ENCODE results near the gene FZR1.
"Not testable (repeated sequence)": the region's sequence is repeated elsewhere in the genome, so short reads cannot be mapped to it uniquely, and the experiment has no call there.

FZR1 gene

DNA sequence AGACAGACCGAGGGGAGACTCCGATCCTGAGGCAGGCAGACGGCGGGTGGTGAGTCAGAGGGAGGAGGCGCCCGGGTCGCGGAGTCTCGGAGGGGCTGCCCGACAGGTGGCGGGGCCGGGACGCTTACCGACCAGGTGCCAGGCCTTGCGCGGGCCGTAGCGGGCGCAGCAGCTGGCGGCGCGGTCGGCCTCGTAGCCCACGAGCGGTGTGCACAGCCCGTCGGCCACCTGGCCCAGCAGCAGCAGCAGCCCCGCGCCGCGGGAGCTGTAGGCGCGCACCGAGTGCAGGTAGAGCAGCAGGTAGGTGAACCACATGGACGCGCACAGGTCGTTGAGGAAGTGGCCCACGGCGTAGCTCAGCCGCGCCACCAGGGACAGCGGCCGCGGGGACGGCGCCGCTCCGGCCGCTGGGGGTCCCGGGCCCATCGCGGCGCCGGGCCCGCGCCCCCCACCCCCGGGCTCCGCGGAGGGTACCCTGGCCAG is 50.9 kb downstream of the FZR1 start:
- Histone ChIP-seq H3K27ac (no peak overlapping the region; the same call in 1 of the 2 replicates), H3K4me3 (ENCODE audit: low read depth, low read length) (peak overlapping the region; percentile 70), H3K27me3 (ENCODE audit: insufficient read depth, low read depth, severe bottlenecking) (no peaks in the 10 kb centered on the region), H3K36me3 (no peaks in the 10 kb centered on the region; the same call in 1 of the 2 replicates), H3K9me3 (ENCODE audit: severe bottlenecking) (no peaks in the 10 kb centered on the region)
- TF ChIP-seq, protein P1, sequence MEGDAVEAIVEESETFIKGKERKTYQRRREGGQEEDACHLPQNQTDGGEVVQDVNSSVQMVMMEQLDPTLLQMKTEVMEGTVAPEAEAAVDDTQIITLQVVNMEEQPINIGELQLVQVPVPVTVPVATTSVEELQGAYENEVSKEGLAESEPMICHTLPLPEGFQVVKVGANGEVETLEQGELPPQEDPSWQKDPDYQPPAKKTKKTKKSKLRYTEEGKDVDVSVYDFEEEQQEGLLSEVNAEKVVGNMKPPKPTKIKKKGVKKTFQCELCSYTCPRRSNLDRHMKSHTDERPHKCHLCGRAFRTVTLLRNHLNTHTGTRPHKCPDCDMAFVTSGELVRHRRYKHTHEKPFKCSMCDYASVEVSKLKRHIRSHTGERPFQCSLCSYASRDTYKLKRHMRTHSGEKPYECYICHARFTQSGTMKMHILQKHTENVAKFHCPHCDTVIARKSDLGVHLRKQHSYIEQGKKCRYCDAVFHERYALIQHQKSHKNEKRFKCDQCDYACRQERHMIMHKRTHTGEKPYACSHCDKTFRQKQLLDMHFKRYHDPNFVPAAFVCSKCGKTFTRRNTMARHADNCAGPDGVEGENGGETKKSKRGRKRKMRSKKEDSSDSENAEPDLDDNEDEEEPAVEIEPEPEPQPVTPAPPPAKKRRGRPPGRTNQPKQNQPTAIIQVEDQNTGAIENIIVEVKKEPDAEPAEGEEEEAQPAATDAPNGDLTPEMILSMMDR (IDR thresholded peaks at IDR 0.05; ENCODE audit: low read depth, low read length): peak; percentile 12; the same call in 1 of the 2 replicates
- DNase-seq: peak; percentile 47

DNA sequence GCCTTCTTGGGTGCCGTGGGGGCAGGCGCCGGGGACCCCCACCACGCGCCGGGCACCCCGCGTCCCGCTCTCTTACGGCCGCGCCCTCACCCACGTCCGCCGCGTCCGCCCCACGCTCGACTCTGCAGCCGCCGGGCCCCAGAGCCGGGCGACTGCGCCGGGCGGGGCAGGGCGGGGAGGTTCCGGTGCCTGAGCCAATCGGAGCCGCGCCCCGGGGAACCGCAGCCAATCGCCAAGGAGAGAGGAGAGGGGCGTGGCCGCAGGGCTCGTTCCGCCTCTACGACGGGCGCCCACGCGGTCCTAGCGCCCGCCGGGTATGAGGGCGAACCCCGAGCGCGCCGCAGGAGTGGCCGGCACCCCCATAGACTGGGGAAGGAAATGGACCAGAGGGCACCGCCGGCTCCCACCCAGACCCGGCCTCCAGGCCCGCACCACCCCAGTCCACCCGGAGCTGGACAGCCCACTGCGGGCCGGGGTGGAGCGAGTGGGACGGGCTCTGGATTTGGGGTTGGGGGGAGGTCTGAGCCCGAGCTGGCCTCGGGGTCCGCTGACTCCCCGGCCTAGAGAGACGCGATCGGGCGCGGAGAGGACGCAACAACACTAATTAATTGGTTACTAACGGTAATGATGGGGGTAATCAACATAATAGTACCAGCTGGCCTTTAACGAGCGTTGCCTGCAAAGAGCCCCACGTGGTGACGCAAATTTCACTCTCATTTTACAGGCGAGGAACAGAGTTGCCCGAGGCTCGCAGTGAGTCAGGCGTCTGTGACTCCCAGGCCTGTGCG is 51.5 kb downstream of the FZR1 start, which contains the start of gene MFSD12:
TSS of gene MFSD12 (minus strand) at position 126 of the 788 bp plus-strand sequence. CDS start 183 bp downstream, outside the sequence.
- no peaks in the 10 kb centered on the region; the same call in 1 of the 2 replicates for H3K36me3 ChIP-seq
- DNase-seq: peak; percentile 95
- H3K27me3 ChIP-seq (ENCODE audit: insufficient read depth, low read depth, severe bottlenecking): no peaks in the 10 kb centered on the region
- TF ChIP-seq, protein P1 (IDR thresholded peaks at IDR 0.05; ENCODE audit: low read depth, low read length): 0 out of 2 replicates have a peak, but pooled peaks have one; percentile 5
- H3K4me3 ChIP-seq (ENCODE audit: low read depth, low read length): peak within 1 kb of the TSS; percentile 70
- H3K9me3 ChIP-seq (ENCODE audit: severe bottlenecking): no peaks in the 10 kb centered on the region
- peak within 1 kb of the TSS; percentile 82 for H3K27ac ChIP-seq

DNA sequence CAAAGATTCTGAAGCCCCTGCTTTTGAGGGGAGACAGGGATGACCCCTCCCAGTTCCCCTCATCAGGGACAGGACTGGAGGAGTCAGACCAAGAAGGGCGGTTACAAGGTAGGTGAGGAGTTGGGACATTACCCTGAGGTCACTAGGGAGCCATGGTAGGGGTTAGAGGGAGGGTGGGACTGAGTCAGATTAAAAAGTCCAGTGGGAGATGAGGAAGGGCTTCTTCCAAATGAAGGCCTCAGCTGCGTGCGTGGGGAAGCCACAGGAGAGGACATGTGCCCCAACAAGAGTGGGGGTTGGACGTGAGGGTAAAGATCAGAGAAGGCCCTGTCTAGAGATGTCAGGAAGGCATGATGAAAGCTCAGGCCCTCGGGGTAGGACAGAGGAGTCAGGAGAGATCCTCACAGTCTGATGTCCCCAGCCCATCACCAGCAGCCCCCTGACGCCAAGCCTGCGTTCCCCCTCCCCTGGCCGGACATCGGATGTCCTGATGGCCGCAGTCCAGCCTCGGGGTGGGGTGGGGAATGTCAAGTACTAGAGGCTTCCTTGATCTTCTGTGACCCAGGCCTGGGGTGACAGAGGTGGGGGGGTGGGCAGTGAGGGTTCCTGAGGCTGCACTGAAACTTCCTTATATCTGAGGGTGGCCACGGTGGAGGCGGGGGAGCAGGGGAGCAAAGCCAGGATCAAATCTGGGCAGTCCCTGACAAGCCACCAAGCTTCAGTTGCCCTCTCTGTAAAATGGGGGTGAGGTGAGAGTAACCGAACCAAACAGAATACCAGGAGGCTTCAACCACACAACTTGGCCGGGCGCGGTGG is 57.8 kb downstream of the FZR1 start:
- TF ChIP-seq, protein P1 (IDR thresholded peaks at IDR 0.05; ENCODE audit: low read depth, low read length): no peak
- no peaks in the 10 kb centered on the region for H3K27me3 ChIP-seq (ENCODE audit: insufficient read depth, low read depth, severe bottlenecking)
- H3K4me3 ChIP-seq (ENCODE audit: low read depth, low read length): no peak overlapping the region
- DNase-seq: no peak
- H3K36me3 ChIP-seq: no peaks in the 10 kb centered on the region
- no peaks in the 10 kb centered on the region for H3K9me3 ChIP-seq (ENCODE audit: severe bottlenecking)
- H3K27ac ChIP-seq: no peak overlapping the region

DNA sequence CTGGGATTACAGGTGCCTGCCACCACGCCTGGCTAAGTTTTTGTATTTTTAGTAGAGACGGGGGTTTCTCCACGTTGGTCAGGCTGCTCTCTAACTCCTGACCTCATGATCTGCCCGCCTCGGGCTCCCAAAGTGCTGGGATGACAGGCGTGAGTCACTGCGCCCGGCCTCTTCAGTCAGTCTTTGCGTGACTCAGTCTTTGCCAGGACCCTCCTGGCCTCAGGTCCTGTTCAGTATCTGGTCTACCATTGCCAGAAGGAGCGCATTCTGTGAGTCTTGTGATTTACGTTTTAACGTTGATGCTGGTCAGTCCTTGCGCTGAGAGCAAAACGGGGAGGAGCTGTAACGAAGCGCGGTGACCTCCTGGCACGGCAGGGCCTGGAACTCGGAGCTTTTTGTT is 59.0 kb downstream of the FZR1 start:
- Histone ChIP-seq H3K36me3 (no peaks in the 10 kb centered on the region), H3K4me3 (ENCODE audit: low read depth, low read length) (no peak overlapping the region), H3K9me3 (ENCODE audit: severe bottlenecking) (no peaks in the 10 kb centered on the region), H3K27ac (no peak overlapping the region), H3K27me3 (ENCODE audit: insufficient read depth, low read depth, severe bottlenecking) (no peaks in the 10 kb centered on the region)
- TF ChIP-seq, protein P1 (IDR thresholded peaks at IDR 0.05; ENCODE audit: low read depth, low read length): no peak
- DNase-seq: no peak

DNA sequence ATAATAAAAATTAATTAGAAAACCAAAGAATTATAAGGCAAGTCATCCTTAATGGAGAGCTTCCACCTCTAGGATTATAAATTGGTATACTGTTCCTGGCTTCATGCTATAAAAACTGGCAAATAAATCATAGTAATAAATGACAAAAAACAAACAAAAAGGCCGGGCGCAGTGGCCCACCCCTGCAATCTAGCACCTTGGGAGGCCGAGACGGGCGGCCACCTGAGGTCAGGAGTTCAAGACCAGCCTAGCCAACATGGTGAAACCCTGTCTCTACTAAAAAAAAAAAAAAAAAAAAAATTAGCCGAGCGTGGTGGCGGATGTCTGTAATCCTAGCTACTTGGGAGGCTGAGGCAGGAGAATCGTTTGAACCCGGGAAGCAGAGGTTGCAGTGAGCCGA is 63.9 kb downstream of the FZR1 start:
- not testable (repeated sequence) for H3K27me3 ChIP-seq (ENCODE audit: insufficient read depth, low read depth, severe bottlenecking); H3K27ac ChIP-seq; H3K36me3 ChIP-seq; H3K9me3 ChIP-seq (ENCODE audit: severe bottlenecking); H3K4me3 ChIP-seq (ENCODE audit: low read depth, low read length); DNase-seq

DNA sequence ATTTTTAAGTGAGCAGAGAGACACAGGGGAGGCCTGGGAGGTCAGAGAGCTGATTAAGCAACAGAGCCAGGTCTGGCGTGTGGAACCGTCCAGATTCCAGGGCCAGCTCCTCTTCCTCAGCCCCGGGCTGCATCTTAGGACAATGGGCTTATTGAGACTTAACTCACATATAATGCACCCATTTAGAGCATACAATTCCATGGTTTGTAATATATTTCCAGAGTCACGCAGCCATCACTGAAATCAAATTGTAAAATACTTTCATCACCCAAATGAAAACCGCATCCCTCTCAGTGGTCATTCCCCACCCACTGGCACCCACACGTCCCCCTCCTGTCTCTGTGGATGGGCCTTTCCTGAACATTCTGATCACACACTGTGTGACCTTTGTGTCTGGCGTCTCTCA is 64.5 kb downstream of the FZR1 start:
- no peak overlapping the region for H3K4me3 ChIP-seq (ENCODE audit: low read depth, low read length)
- H3K27ac ChIP-seq: no peak overlapping the region
- H3K36me3 ChIP-seq: peaks cover 11% of the 10 kb centered on the region
- no peaks in the 10 kb centered on the region for H3K9me3 ChIP-seq (ENCODE audit: severe bottlenecking)
- no peak for DNase-seq
- TF ChIP-seq, protein P1 (IDR thresholded peaks at IDR 0.05; ENCODE audit: low read depth, low read length): no peak
- H3K27me3 ChIP-seq (ENCODE audit: insufficient read depth, low read depth, severe bottlenecking): no peaks in the 10 kb centered on the region

Measured in WERI-Rb-1 (cell line).